Right lung (tissue), 5 donors: Measurements from ENCODE around the gene PGAP1. TPM values are rescaled to one million over a fixed set of nuclear protein-coding genes. Genes with fewer than 3 reads are reported as not detected.
"Not testable (repeated sequence)": the region's sequence is repeated elsewhere in the genome, so short reads cannot be mapped to it uniquely, and the experiment has no call there.

Source experiments
- DNase-seq, 2 donors: peaks; one replicate each; pipeline ENCODE4 v3.0.0-alpha.2; 2013
- polyA plus RNA-seq, 5 donors: library from polyadenylated mRNA; unstranded; fragments of 120-200 nt; gene quantifications; one replicate each; pipeline versions ENCODE4 v1.2.1 to v1.2.3, GENCODE V29; 2013; ENCODE audit warnings: inconsistent platforms in 1 of 5, low replicate concordance in 1 of 5; ENCODE audit not compliant: insufficient read length in 5 of 5, insufficient read depth in 1 of 5

Gene PGAP1
- polyA plus RNA-seq, 5 donors = 16.8 to 35.0 (median 29.7) TPM

GRCh38 chr2:196955036-196955435, 28.5 kb upstream of the PGAP1 start:
- DNase-seq = no peak

- no peak for DNase-seq
Measured at GRCh38 chr2:196954001-196954400, 27.5 kb upstream of the PGAP1 start.

- DNase-seq = no peak
Measured at GRCh38 chr2:196952936-196953335, 26.4 kb upstream of the PGAP1 start.

GRCh38 chr2:196951973-196952372, 25.5 kb upstream of the PGAP1 start:
- no peak for DNase-seq

GRCh38 chr2:196949116-196949515, 22.6 kb upstream of the PGAP1 start:
- no peak for DNase-seq

GRCh38 chr2:196944570-196944969, 18.1 kb upstream of the PGAP1 start:
- DNase-seq = no peak

GRCh38 chr2:196941398-196942078, 15.0 kb upstream of the PGAP1 start:
- DNase-seq = no peak

GRCh38 chr2:196939371-196939770, 12.9 kb upstream of the PGAP1 start:
- no peak for DNase-seq

GRCh38 chr2:196935432-196935831, 8.9 kb upstream of the PGAP1 start:
- no peak for DNase-seq

- no peak for DNase-seq
Measured at GRCh38 chr2:196934672-196935071, 8.2 kb upstream of the PGAP1 start.

- no peak for DNase-seq
Measured at GRCh38 chr2:196931555-196931954, 5.0 kb upstream of the PGAP1 start.

- DNase-seq = peak; percentile 30 to 47
Measured at GRCh38 chr2:196927376-196928225, 1.1 kb upstream of the PGAP1 start.

GRCh38 chr2:196925768-196926561, 542 bp downstream of the PGAP1 start:
- peak; percentile 43 to 46 for DNase-seq

GRCh38 chr2:196925051-196925767, 1.3 kb downstream of the PGAP1 start:
- DNase-seq = peak; percentile 6 to 27

- no peak for DNase-seq
Measured at GRCh38 chr2:196924051-196924450, 2.5 kb downstream of the PGAP1 start.

- DNase-seq = no peak
Measured at GRCh38 chr2:196918927-196919326, 7.6 kb downstream of the PGAP1 start.

- DNase-seq = no peak
Measured at GRCh38 chr2:196917802-196918201, 8.7 kb downstream of the PGAP1 start.

- no peak for DNase-seq
Measured at GRCh38 chr2:196915507-196916189, 10.9 kb downstream of the PGAP1 start.

GRCh38 chr2:196914867-196915460, 11.5 kb downstream of the PGAP1 start:
- DNase-seq = no peak

- DNase-seq = no peak
Measured at GRCh38 chr2:196913691-196914090, 12.8 kb downstream of the PGAP1 start.

GRCh38 chr2:196905365-196905764, 21.1 kb downstream of the PGAP1 start:
- not testable (repeated sequence) for DNase-seq
